Measurements from ENCODE around the gene CDK19. TPM values are rescaled to one million over a fixed set of nuclear protein-coding genes. Genes with fewer than 3 reads are reported as not detected.

The CDK19 gene
- total RNA-seq, 2 experiments from 2014 or later, result 18.2 to 18.4 TPM

DNA sequence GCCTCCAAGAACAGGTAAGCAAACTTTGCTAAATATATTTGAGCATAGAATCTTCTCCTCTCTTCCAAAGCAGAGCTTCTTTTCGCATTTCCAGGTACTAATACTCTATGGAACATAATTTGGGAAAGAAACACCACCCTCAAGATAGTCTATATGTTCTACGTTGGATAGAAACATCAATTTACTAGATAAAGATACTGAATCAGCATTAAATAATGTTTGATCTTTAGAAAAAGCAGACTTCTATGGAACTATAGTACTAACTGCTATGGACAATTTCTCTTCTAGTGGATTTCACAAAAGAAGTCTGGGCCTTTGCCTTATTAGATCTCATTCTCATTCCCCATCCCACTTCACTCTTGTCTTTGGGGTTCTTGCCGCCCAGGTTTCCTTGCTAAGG is 103.0 kb downstream of the CDK19 start:
- CTCF ChIA-PET, result no interaction called here
- H3K27me3 Mint-ChIP-seq, result no peaks in the 10 kb centered on the region
- intact Hi-C loops (cut with micrococcal nuclease), result no loop called here
- no peak overlapping the region for H3K4me3 Mint-ChIP-seq
- no peak for DNase-seq
- H3K27ac Mint-ChIP-seq, result no peak overlapping the region
- H3K4me1 Mint-ChIP-seq (ENCODE audit: low read depth), result no peaks in the 10 kb centered on the region
- POLR2A ChIA-PET, result no interaction called here
- H3K36me3 Mint-ChIP-seq, result no peaks in the 10 kb centered on the region
- no peaks in the 10 kb centered on the region for H3K9me3 Mint-ChIP-seq

DNA sequence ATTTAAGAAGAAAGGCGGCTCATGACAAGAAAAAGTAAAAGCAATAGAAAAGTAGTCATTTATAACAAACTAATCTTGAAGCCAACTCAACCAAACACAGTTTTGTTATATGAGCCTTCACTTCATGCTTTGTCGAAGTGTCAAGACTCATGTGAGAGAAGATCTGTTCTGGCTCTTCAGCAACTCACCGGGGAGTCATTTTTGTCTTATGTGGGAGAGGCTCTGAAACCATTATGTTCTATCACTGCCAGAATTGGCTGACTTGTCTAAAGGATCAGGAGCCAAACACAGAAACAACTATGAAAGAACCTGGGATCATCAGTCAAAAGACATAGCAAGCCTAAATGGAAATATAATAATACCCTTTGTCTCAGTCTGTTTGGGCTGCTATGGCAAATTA is 105.2 kb downstream of the CDK19 start:
- intact Hi-C loops (cut with micrococcal nuclease), result no loop called here
- CTCF ChIA-PET, result interaction anchor here (0.8 kb wide), 1 partner anchor 47 kb away, joined by 3 read pairs; no protein-coding TSS in a partner anchor
- Mint-ChIP-seq H3K4me3 (no peak overlapping the region), H3K36me3 (no peaks in the 10 kb centered on the region), H3K9me3 (no peaks in the 10 kb centered on the region), H3K27ac (no peak overlapping the region), H3K4me1 (ENCODE audit: low read depth) (no peaks in the 10 kb centered on the region), H3K27me3 (no peaks in the 10 kb centered on the region)
- DNase-seq, result no peak
- POLR2A ChIA-PET, result no interaction called here

DNA sequence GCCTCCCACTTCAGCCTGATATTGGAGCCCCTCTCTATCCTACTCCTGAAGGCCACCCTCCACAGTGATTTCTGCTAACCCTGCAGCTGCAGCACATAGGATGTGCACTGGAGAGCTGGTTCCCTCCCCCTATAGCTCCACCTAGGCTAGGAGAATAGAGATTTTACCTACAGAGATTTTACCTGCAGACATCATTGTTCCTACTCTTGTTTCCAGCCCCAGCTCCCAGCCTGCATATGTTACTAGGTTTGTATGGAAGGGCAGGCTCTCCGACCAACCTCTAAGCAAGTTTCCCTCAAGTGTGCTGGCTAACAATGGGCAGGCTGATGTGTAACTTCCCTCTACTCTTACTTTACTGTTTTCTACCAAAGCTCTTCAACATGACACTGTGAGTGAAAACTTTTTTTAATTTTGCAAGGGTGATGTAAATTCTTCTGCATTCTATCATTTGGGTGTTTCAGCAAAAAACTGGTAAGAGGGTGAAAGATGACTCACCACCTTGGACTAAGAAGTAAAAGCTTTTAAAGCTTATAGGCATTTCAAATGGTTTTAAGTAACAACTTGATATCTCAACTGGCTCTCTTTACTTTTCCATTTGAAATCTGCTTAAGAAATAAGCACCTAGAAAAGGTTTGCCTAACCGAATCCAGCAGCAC is 106.8 kb downstream of the CDK19 start:
- no peak for DNase-seq
- Mint-ChIP-seq H3K4me3 (no peak overlapping the region), H3K36me3 (no peaks in the 10 kb centered on the region), H3K27me3 (no peaks in the 10 kb centered on the region), H3K27ac (no peak overlapping the region), H3K4me1 (ENCODE audit: low read depth) (no peaks in the 10 kb centered on the region), H3K9me3 (no peaks in the 10 kb centered on the region)
- CTCF ChIA-PET, result interaction anchor here (2.0 kb wide), 1 partner anchor 26 kb away, joined by 6 read pairs; no protein-coding TSS in a partner anchor
- POLR2A ChIA-PET, result no interaction called here
- intact Hi-C loops (cut with micrococcal nuclease), result no loop called here

DNA sequence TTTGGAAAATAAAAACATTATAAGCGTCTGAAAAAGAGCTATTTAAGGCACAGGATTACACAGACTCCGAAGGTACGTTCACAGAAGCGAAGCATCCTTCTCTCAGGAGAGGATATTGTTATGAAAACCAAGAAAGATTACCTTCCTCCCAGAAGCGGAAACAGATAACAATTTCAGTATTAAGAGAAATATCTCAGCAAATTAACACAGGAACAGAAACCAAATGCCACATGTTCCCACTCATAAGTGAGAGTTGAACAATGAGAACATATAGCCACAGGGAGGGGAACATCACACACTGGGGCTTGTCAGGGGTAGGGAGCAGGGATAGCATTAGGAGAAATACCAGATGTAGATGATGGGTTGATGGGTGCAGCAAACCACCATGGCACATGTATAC is 109.7 kb downstream of the CDK19 start:
- Mint-ChIP-seq H3K27me3 (no peaks in the 10 kb centered on the region), H3K9me3 (no peaks in the 10 kb centered on the region), H3K4me3 (no peak overlapping the region), H3K4me1 (ENCODE audit: low read depth) (no peaks in the 10 kb centered on the region), H3K36me3 (no peaks in the 10 kb centered on the region), H3K27ac (no peak overlapping the region)
- ChIA-PET POLR2A (no interaction called here), CTCF (no interaction called here)
- intact Hi-C loops (cut with micrococcal nuclease), result no loop called here
- DNase-seq, result no peak

DNA sequence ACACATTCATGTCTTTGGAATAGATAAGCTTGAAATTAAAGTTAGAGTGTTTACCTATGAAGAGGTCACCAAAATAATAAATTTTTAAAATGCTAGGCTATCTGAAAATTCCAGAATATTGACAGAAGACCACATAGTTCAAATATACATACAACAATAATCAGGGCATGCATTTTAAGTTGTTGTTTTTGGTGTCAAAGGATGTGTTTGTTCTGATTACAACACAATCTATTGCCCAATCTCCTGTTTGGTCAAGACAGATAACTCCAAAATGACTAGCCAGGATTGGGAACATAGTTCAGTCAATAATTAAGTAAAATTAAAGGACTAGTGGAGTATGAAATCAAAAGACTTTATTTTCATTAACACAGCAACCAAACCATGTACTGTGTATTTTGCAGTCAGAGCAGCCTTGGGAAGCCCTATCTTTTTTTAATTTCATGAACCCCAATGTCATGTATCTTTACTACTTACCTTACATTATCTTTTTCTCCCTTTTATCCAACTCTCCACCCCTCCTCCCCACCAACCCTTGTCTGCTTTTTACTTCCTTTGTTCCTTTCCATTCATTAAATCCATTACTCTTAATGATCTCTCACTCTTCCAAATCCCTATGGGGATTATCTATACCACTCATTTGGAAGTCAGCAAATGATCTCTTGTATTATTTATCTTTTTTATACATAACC is 111.2 kb downstream of the CDK19 start:
- ChIA-PET POLR2A (no interaction called here), CTCF (no interaction called here)
- Mint-ChIP-seq H3K27me3 (no peaks in the 10 kb centered on the region), H3K4me1 (ENCODE audit: low read depth) (no peaks in the 10 kb centered on the region), H3K27ac (no peak overlapping the region), H3K36me3 (no peaks in the 10 kb centered on the region), H3K9me3 (no peaks in the 10 kb centered on the region), H3K4me3 (no peak overlapping the region)
- no peak for DNase-seq
- intact Hi-C loops (cut with micrococcal nuclease), result no loop called here

DNA sequence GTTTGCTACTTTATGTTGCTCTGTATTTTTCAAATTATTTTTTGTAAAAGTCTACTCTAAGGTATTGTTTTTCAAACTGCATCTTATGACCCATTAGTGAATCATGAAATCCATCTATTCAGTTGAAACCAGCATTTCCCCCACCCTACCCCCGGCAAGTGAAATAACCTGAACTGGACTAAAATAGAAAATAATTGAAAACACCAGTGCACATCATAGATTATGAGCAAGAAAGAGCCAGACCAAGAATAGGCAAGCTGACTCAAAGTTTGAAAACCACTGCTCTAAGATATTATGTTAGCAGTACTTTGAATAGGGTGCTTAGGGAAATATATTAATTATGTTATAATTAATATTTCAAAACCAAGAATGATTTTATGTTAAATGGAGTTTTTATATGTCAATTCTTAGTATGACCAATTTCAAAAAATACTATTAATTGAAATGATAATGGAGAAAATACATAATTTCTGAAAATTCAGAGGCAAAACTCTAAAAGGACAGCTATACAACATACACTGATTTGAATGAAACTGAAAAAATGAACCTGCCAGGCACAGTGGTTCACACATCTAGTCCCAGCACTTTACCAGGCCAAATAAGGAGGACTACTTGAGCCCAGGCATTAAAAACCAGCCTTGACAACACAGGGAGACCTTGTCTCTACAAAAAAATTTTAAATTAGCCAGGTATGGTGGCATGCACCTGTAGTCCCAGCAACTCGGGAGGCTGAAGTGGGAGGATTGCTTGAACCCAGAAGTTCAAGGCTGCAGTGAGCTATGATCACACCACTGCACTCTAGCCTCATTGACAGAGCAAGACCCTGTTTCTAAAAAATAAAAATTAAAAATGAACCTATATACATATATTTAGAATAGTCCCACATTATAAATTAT is 112.0 kb downstream of the CDK19 start:
- Mint-ChIP-seq H3K27ac (no peak overlapping the region), H3K4me1 (ENCODE audit: low read depth) (no peaks in the 10 kb centered on the region), H3K4me3 (no peak overlapping the region), H3K27me3 (no peaks in the 10 kb centered on the region), H3K9me3 (no peaks in the 10 kb centered on the region), H3K36me3 (no peaks in the 10 kb centered on the region)
- DNase-seq, result no peak
- POLR2A ChIA-PET, result no interaction called here
- CTCF ChIA-PET, result no interaction called here
- intact Hi-C loops (cut with micrococcal nuclease), result no loop called here

DNA sequence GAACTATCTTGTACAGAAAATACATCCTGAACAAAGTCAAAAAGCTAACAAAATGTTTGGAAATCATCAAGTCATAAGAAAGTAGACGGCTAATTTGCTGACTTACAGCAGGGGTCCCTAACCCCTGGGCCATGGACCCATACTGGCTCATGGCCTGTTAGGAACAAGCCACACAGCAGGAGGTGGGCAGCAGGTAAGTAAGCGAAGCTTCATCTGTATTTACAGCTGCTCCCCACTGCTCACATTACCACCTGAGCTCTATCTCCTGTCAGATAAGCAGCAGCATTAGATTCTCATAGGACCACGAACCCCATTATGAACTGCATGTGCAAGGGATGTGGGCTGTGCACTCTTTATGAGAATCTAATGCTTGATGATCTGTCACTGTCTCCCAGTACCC is 115.5 kb downstream of the CDK19 start:
- CTCF ChIA-PET, result interaction anchor here (0.6 kb wide), 1 partner anchor 248 kb away, joined by 3 read pairs; no protein-coding TSS in a partner anchor
- Mint-ChIP-seq H3K27me3 (no peaks in the 10 kb centered on the region), H3K36me3 (peaks cover 10% of the 10 kb centered on the region), H3K9me3 (peaks cover 4% of the 10 kb centered on the region), H3K27ac (no peak overlapping the region), H3K4me3 (no peak overlapping the region), H3K4me1 (ENCODE audit: low read depth) (no peaks in the 10 kb centered on the region)
- POLR2A ChIA-PET, result no interaction called here
- no peak for DNase-seq
- intact Hi-C loops (cut with micrococcal nuclease), result no loop called here

DNA sequence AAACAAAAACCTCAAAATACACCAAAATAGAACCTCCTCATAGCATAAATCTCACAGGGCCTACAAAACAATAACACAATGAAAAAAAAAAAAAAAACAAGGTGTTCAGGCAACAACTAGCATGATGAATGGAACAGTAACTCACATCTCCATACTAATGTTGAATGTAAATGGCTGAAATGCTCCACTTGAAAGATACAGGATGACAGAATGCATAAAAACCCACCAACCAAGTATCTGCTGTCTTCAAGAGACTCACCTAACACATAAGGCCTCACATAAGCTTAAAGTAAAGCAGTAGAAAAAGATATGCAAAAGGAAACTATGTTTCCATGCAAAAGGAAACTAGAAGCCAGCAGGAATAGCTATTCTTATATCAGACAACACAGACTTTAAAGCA is 121.3 kb downstream of the CDK19 start:
- no peak for DNase-seq
- Mint-ChIP-seq H3K4me3 (no peak overlapping the region), H3K36me3 (peaks cover 13% of the 10 kb centered on the region), H3K4me1 (ENCODE audit: low read depth) (peaks cover 6% of the 10 kb centered on the region), H3K9me3 (peaks cover 4% of the 10 kb centered on the region), H3K27me3 (no peaks in the 10 kb centered on the region), H3K27ac (no peak overlapping the region)
- intact Hi-C loops (cut with micrococcal nuclease), result no loop called here
- CTCF ChIA-PET, result interaction anchor here (2.2 kb wide), 1 partner anchor 11 kb away, joined by 7 read pairs; no protein-coding TSS in a partner anchor
- POLR2A ChIA-PET, result no interaction called here

DNA sequence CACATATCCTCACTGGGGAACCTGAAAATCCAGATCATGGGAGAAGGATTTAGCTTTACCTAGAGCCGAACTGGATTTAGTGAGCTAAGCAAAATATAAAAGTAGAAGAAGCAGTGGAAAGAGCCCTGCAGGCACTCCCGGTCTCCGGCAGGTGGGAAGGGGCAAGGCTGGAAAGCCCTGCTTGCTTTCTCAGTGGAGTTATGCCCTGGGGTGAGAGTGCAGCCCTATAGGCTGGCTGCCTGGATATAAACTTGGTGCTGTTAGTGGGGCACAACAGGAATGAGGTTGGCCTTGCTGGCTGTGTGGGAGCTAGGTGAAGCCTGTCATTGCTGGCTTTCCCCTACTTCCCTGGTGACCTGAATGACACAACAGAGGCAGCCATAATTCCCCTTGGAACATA is 122.0 kb downstream of the CDK19 start:
- POLR2A ChIA-PET, result no interaction called here
- no peak overlapping the region for H3K27ac Mint-ChIP-seq
- H3K27me3 Mint-ChIP-seq, result no peaks in the 10 kb centered on the region
- peaks cover 13% of the 10 kb centered on the region for H3K36me3 Mint-ChIP-seq
- no peak overlapping the region for H3K4me3 Mint-ChIP-seq
- no peak for DNase-seq
- peaks cover 11% of the 10 kb centered on the region for H3K4me1 Mint-ChIP-seq (ENCODE audit: low read depth)
- intact Hi-C loops (cut with micrococcal nuclease), result no loop called here
- CTCF ChIA-PET, result interaction anchor here (2.2 kb wide), 1 partner anchor 10 kb away, joined by 7 read pairs; no protein-coding TSS in a partner anchor
- peaks cover 4% of the 10 kb centered on the region for H3K9me3 Mint-ChIP-seq

DNA sequence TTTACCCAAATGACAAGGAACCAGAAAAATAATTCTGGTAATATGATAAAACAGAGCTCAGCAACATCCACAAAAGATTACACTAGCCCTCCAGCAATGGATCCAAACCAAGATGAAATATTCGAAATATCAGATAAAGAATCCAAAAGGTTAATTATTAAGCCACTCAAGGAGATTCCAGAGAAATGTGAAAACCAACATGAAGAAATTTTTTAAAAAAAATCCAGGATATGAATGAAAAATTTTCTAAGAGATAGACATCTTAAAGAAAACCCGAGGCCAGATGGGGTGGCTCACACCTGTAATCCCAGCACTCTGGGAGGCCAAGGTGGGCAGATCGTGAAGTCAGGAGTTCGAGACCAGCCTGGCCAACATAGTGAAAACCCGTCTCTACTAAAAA is 124.4 kb downstream of the CDK19 start:
- intact Hi-C loops (cut with micrococcal nuclease), result no loop called here
- H3K27ac Mint-ChIP-seq, result no peak overlapping the region
- peaks cover 3% of the 10 kb centered on the region for H3K36me3 Mint-ChIP-seq
- H3K4me3 Mint-ChIP-seq, result no peak overlapping the region
- no peaks in the 10 kb centered on the region for H3K27me3 Mint-ChIP-seq
- H3K9me3 Mint-ChIP-seq, result no peaks in the 10 kb centered on the region
- CTCF ChIA-PET, result no interaction called here
- peaks cover 24% of the 10 kb centered on the region for H3K4me1 Mint-ChIP-seq (ENCODE audit: low read depth)
- no peak for DNase-seq
- POLR2A ChIA-PET, result no interaction called here

DNA sequence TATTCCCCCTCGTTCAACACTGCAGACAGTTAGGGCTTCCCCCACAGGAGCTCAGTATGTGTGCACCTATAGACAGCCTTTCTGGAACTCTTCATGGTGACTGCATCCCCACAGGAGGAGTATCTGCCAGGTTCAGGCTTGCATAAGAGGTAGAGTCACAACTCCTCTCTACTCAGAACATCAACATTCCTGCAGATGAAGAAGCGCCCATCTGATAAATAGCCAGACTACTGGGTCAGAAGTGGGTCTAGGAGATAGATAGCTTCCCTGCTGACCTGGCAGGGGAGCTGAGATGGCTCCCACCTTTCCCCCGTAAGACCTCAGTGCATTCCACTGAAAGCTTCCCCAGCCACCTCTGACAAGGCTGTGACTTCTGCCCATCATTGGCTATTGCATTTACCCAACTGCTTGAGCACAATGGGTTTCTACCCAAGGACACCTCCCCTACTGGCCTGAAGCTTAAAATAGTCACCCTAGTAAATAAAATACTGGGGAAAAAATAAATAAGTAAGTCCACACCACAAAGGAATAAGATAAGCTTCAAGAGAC is 125.1 kb downstream of the CDK19 start:
- Mint-ChIP-seq H3K27me3 (no peaks in the 10 kb centered on the region), H3K4me3 (no peak overlapping the region), H3K36me3 (peaks cover 3% of the 10 kb centered on the region), H3K9me3 (no peaks in the 10 kb centered on the region), H3K27ac (no peak overlapping the region), H3K4me1 (ENCODE audit: low read depth) (peaks cover 24% of the 10 kb centered on the region)
- no peak for DNase-seq
- intact Hi-C loops (cut with micrococcal nuclease), result no loop called here
- ChIA-PET CTCF (interaction anchor here (0.6 kb wide), 1 partner anchor 138 kb away, joined by 3 read pairs; no protein-coding TSS in a partner anchor), POLR2A (interaction anchor here (3.2 kb wide), 1 partner anchor 125 kb away, joined by 14 read pairs; the partner anchor contains the start of gene CDK19)

All from activated CD4-positive, alpha-beta memory T cell treated with anti-CD3 and anti-CD28 coated beads for 36 hours (primary cell).